ENCODE results near the gene GPC6. TPM values are rescaled to one million over a fixed set of nuclear protein-coding genes. Genes with fewer than 3 reads are reported as not detected.

GPC6 gene
- total RNA-seq, 1 donor from 2014 or later, result 50.3 TPM

DNA sequence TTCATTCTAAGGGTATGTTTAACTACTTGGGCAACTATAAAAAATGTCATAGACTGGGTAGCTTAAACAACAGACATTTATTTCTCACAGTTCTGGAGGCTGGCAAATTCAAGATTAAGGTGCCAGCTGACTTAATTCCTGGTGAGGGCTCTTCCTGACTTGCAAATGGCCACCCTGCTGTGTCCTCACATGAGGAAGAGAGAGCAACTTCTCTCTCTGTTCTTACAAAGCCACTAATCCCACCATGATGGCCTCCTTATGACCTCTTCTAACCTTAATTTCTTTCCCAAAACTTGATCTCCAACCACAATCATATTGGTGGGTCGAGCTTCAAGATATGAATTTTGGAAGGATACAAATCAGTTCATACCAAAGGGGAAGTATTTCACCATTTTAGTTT is 853.9 kb downstream of the GPC6 start:
- no peaks in the 10 kb centered on the region for H3K4me1 Mint-ChIP-seq (ENCODE audit: low read depth)
- H3K27me3 Mint-ChIP-seq, result no peaks in the 10 kb centered on the region
- peaks cover 15% of the 10 kb centered on the region for H3K36me3 Mint-ChIP-seq (ENCODE audit: insufficient read depth)
- no peak overlapping the region for H3K27ac Mint-ChIP-seq
- H3K4me3 Mint-ChIP-seq (ENCODE audit: low read depth), result no peak overlapping the region
- peaks cover 24% of the 10 kb centered on the region for H3K9me3 Mint-ChIP-seq (ENCODE audit: low read depth)
- no peak for DNase-seq (ENCODE audit: low spot score, unreplicated experiment)
- no peak for TF ChIP-seq CTCF (IDR thresholded peaks at IDR 0.05; ENCODE audit: unreplicated experiment)

GRCh38 chr13:94087100-94087499 is 860.5 kb downstream of the GPC6 start:
- DNase-seq (ENCODE audit: low spot score, unreplicated experiment), result no peak
- no peak for TF ChIP-seq CTCF (IDR thresholded peaks at IDR 0.05; ENCODE audit: unreplicated experiment)
- Mint-ChIP-seq H3K27ac (no peak overlapping the region), H3K4me1 (ENCODE audit: low read depth) (no peaks in the 10 kb centered on the region), H3K27me3 (no peaks in the 10 kb centered on the region), H3K36me3 (ENCODE audit: insufficient read depth) (peaks cover 2% of the 10 kb centered on the region), H3K9me3 (ENCODE audit: low read depth) (peaks cover 1% of the 10 kb centered on the region), H3K4me3 (ENCODE audit: low read depth) (no peak overlapping the region)

DNA sequence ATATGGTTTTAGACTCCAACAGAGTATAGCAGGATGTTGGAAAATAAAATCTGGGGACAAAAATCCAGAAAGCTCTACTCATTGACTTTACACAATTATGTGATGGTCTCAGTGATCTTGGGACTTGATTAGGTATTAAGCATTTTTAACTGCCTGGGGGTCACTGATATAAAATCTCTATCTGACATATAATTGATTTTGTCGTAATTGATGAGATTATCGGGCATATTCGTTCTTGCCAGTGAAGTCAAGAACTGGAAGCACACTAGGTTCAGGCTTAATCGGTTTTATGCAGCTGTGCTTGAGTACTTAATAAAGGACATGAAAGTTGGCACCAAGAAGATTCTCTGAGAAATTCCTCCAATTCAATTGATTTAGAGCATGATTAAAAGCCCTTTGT is 862.1 kb downstream of the GPC6 start:
- H3K27me3 Mint-ChIP-seq, result no peaks in the 10 kb centered on the region
- no peak for DNase-seq (ENCODE audit: low spot score, unreplicated experiment)
- no peak overlapping the region for H3K27ac Mint-ChIP-seq
- TF ChIP-seq CTCF (IDR thresholded peaks at IDR 0.05; ENCODE audit: unreplicated experiment), result no peak
- H3K9me3 Mint-ChIP-seq (ENCODE audit: low read depth), result peaks cover 11% of the 10 kb centered on the region
- H3K36me3 Mint-ChIP-seq (ENCODE audit: insufficient read depth), result peaks cover 4% of the 10 kb centered on the region
- H3K4me3 Mint-ChIP-seq (ENCODE audit: low read depth), result no peak overlapping the region
- H3K4me1 Mint-ChIP-seq (ENCODE audit: low read depth), result no peaks in the 10 kb centered on the region

- DNase-seq (ENCODE audit: low spot score, unreplicated experiment), result no peak
- H3K4me1 Mint-ChIP-seq (ENCODE audit: low read depth), result no peaks in the 10 kb centered on the region
- H3K36me3 Mint-ChIP-seq (ENCODE audit: insufficient read depth), result peaks cover 4% of the 10 kb centered on the region
- no peak for TF ChIP-seq CTCF (IDR thresholded peaks at IDR 0.05; ENCODE audit: unreplicated experiment)
- H3K4me3 Mint-ChIP-seq (ENCODE audit: low read depth), result no peak overlapping the region
- H3K27ac Mint-ChIP-seq, result no peak overlapping the region
- peaks cover 11% of the 10 kb centered on the region for H3K9me3 Mint-ChIP-seq (ENCODE audit: low read depth)
- no peaks in the 10 kb centered on the region for H3K27me3 Mint-ChIP-seq
These were observed 864.3 kb downstream of the GPC6 start for GRCh38 chr13:94090773-94091480.

- no peak overlapping the region for H3K4me3 Mint-ChIP-seq (ENCODE audit: low read depth)
- no peaks in the 10 kb centered on the region for H3K4me1 Mint-ChIP-seq (ENCODE audit: low read depth)
- no peaks in the 10 kb centered on the region for H3K27me3 Mint-ChIP-seq
- H3K36me3 Mint-ChIP-seq (ENCODE audit: insufficient read depth), result peaks cover 6% of the 10 kb centered on the region
- H3K9me3 Mint-ChIP-seq (ENCODE audit: low read depth), result peaks cover 15% of the 10 kb centered on the region
- no peak for DNase-seq (ENCODE audit: low spot score, unreplicated experiment)
- H3K27ac Mint-ChIP-seq, result no peak overlapping the region
- TF ChIP-seq CTCF (IDR thresholded peaks at IDR 0.05; ENCODE audit: unreplicated experiment), result no peak
These were observed 867.2 kb downstream of the GPC6 start for GRCh38 chr13:94093652-94094315.

All from progenitor cell of endocrine pancreas (in vitro differentiated cells).